GM19372 (cell line): ENCODE results near the gene TBC1D2.
A peak's percentile ranks its signal among the peaks of the same experiment; 100 is the strongest.
"Not testable (repeated sequence)": the region's sequence is repeated elsewhere in the genome, so short reads cannot be mapped to it uniquely, and the experiment has no call there.

Experiments used
- ATAC-seq: cut with Tn5 transposase; IDR thresholded peaks from one replicate; pipeline ENCODE4 v1.9.1; 2021; ENCODE audit warnings: mild to moderate bottlenecking, low read depth, moderate library complexity; ENCODE audit not compliant: unreplicated experiment

Gene TBC1D2, protein sequence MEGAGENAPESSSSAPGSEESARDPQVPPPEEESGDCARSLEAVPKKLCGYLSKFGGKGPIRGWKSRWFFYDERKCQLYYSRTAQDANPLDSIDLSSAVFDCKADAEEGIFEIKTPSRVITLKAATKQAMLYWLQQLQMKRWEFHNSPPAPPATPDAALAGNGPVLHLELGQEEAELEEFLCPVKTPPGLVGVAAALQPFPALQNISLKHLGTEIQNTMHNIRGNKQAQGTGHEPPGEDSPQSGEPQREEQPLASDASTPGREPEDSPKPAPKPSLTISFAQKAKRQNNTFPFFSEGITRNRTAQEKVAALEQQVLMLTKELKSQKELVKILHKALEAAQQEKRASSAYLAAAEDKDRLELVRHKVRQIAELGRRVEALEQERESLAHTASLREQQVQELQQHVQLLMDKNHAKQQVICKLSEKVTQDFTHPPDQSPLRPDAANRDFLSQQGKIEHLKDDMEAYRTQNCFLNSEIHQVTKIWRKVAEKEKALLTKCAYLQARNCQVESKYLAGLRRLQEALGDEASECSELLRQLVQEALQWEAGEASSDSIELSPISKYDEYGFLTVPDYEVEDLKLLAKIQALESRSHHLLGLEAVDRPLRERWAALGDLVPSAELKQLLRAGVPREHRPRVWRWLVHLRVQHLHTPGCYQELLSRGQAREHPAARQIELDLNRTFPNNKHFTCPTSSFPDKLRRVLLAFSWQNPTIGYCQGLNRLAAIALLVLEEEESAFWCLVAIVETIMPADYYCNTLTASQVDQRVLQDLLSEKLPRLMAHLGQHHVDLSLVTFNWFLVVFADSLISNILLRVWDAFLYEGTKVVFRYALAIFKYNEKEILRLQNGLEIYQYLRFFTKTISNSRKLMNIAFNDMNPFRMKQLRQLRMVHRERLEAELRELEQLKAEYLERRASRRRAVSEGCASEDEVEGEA

DNA sequence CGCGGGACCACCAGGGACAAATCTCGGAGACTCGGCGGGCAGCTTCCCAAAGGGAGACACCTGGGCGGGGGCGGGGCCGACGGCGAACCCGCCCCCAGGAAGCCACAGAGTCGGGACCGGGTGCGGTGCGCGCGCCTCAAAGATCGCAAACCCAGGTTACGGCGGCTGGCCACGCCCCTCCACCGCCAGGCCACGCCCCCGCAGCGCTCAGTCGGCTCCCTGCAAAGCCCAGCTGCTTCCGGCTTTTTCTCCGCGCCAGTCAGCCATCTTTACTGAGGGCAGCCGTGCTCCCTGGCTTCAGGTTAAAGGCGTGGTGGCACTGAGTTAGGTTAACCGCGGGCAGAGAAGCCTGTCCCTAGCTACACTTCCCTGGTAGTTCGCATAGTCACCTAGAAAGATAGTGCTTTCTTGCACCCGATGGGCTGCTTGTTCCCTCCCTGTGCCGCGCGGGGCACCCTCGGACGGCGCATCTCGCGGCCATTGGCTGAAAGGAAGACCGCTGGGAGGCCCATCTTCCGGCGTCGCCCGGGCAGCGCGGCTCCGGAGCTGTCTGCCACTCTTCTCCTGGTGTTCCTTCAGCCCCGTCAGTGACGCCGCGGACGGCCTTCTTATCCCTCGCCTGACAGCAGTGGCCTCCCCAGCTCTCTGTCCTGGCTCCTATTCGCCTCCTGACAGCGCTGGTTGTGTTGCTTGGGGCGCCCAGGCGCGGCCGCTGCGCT is at the start of gene TBC1D2:
TBC1D2 (minus strand) TSS at position 72 of the 719 bp plus-strand sequence. CDS start 108 bp downstream, outside the sequence.
- ATAC-seq = peak; percentile 89

DNA sequence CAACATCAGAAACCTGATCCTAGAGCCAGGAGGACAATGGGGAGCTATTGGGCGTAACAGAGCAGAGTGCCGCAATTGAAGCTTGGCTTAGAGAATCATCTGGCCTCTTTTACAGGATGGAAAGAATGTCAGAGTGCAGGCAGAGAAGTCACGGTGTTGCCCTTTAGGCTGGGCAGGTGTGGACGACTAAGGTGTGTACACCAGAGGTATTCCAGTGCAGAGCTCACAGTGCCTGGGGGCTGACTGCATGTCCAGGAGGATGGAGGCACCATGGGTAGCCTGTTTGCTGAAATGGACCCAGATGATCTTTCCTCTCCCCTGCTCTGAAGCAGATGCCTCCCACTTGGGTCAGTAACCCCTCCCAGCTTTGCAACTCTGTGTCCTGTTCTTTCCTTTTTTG is 48.9 kb upstream of the TBC1D2 start:
- no peak for ATAC-seq

GRCh38 chr9:98303633-98304125 is 48.2 kb upstream of the TBC1D2 start:
- ATAC-seq = no peak

DNA sequence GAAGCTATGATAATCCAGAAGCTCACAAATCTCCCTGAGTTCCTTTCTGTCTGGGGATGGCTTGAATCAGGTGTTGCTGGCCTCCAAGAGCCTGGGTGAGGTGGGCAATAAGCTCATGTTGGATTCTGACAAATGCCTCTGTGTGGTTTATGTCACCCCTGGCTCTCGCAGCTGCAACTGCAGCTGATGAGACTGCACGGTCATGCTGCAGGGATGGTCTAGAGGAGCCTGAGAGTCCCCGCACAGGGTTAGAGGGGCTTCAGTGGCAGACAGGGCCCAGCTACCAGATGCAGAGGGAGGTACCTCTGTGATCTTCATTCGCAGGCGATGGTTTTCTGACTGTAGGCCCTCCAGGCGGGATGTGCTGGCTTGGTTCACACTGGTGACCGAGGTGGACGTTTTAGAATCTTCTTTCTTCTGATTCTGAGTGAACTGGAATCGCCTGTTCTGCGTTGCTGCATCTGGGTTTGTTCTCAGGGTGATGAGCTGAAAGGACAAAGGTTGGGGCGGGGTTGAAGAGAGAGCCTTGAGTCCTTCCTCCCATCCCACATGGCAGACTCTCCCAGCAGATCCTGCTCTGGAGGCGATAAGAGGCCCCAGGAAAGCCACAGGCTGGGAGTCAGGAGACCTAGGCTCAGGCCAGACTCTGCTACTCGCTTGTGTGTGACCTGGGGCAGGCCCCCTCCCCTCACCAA is 47.6 kb upstream of the TBC1D2 start:
- ATAC-seq = no peak

GRCh38 chr9:98302150-98302549 is 46.7 kb upstream of the TBC1D2 start:
- no peak for ATAC-seq

DNA sequence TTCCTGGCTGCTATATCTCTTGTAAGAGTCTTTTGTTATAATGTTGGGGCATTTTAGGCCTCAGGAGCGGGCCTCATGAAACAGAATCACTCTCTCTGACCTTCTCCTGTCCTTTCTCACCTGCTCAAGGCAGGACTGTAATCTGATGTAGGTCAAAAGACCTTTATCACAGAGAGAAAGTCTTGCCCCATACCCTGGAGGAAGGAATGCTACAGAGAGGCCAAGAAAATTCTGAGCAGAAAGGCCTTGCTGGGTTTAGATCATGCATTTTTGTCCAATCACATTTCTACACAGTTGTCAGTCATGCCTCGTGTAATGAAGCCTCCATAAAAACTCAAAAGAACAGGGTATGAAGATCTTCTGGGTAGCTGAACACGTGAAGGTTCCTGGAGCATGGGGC is 45.2 kb upstream of the TBC1D2 start:
- ATAC-seq = no peak

DNA sequence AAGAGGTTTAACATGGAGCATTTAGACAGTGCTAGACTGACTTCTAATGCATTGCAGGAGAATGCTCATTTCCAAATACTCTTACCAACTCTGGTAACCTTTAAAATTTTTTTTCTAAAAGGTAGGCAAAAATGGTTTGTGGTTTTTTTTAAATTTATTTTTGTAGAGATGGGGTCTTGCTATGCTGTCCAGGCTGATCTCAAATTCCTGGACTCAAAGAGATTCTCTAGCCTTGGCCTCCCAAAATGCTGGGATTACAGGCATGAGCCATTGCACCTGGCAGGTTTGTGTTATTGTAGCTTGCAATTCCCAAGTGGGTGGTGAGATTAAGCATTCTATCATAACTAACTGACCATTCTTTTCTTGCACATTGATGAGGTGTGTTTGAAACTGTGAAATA is 43.0 kb upstream of the TBC1D2 start:
- no peak for ATAC-seq

DNA sequence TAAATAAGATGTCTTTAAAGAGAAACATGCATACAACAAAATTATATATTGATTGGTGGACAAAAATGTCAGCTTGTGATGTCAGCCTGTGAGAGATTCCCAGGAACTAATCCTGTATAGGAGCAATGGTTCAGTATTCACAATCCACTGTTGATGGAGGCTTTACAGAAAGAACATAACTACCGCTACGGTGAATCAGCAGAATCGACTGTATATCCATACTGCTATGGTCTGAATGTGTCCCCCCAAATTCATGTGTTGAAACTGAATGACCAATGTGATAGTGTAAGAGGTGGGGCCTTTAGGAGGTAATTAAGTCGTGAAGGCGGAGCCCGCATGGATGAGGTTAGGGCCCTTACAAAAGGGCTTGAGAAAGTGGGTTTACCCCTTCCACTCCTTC is 40.4 kb upstream of the TBC1D2 start:
- ATAC-seq = no peak

DNA sequence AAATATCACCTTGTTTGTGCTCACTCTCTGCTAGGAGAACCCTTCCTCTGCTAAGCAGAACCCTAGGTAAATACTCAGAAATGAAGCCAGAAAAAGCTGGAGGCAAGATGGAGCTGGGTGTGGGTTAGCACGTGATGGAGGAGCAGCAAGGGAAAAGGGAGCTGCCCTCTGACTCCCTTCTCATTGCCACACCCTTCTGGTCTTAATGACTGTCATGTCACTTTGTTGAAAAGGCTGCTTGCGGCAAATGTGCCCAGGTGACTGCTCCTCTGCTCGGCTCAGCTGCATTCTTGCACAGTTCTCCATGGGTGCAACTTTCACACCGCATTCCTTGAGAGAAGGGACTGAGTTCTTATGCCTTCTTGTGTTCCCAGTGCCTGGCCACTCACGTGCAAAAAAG is 36.4 kb upstream of the TBC1D2 start:
- ATAC-seq = no peak

GRCh38 chr9:98290411-98290810 is 35.0 kb upstream of the TBC1D2 start:
- no peak for ATAC-seq

- ATAC-seq = no peak
Observed at GRCh38 chr9:98289614-98290201, 34.3 kb upstream of the TBC1D2 start.

- no peak for ATAC-seq
Observed at GRCh38 chr9:98288881-98289280, 33.4 kb upstream of the TBC1D2 start.

- ATAC-seq = no peak
Observed at GRCh38 chr9:98287384-98287783, 31.9 kb upstream of the TBC1D2 start.

- no peak for ATAC-seq
Observed at GRCh38 chr9:98285446-98285845, 30.0 kb upstream of the TBC1D2 start.

DNA sequence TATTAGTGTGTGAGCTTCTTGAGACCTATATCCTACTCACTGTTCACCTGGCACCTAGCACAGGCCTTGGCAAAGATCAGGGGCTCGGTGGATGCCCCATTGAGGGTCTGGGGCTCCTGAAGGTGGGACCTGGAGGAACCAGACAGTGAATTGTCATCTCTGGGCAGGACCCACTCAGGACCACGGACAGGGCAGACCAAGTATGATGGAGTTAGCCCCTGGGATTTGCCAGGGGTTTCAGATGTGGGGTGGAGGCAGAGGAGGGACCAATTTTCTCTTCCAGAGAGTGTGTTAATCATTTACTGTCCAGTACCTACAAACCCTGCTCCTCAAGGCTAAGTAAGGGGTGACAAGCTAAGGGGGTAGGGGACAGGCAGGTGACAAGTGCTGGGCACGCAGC is 29.3 kb upstream of the TBC1D2 start:
- ATAC-seq = no peak

- ATAC-seq = not testable (repeated sequence)
Observed at GRCh38 chr9:98283143-98283542, 27.7 kb upstream of the TBC1D2 start.

GRCh38 chr9:98281281-98281680 is 25.8 kb upstream of the TBC1D2 start:
- ATAC-seq = no peak

- ATAC-seq = no peak
Observed at GRCh38 chr9:98280574-98280973, 25.1 kb upstream of the TBC1D2 start.

DNA sequence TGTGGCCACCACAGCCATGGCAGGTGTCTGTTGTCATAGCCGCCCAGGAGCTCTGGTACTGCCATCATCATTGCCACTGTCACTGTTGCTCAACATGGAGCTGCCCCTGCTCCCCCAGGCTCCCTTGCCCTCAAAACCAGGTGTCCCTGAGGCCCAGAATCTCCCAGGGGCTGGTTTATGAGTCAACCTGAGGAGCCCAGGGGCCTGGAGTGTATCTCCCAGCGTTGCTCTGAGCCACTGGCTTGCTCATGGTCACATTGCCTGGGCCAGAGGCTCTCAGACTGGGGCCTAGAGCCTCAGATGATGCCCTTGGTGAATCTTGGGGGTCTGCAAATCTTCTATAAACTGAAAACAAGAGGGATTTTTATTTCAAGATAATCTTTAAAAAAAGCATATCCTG is 24.7 kb upstream of the TBC1D2 start:
- no peak for ATAC-seq
